Endothelial cell of umbilical vein (primary cell): ENCODE data around the gene HGF. TPM values are rescaled to one million over a fixed set of nuclear protein-coding genes. Genes with fewer than 3 reads are reported as not detected.

Experiments
- BruUV-seq: library from RNA; stranded (reverse); fragments of 400-500 nt; replicated peaks from 2 replicates; lab custom pipeline; 2021; lab: Mats Ljungman, UMichigan
- CTCF ChIA-PET: fragments of 300-600, 350-600 bp; sonication (Branson Sonifier 250); formaldehyde crosslinking; loops from one replicate; lab custom pipeline; 2021; ENCODE audit warnings: antibody characterized with exemption, inconsistent platforms; lab: Charles Lee
- POLR2A ChIA-PET: fragments of 300-600, 350-600 bp; sonication (Branson Sonifier 250); formaldehyde crosslinking; loops from one replicate; lab custom pipeline; 2021; ENCODE audit warnings: antibody characterized with exemption, inconsistent platforms; lab: Charles Lee
- DNase-seq: peaks from one replicate; pipeline ENCODE4 v3.0.0-alpha.2; 2011; ENCODE audit warnings: low read depth, low spot score
- FAIRE-seq: peaks from 2 replicates; lab custom pipeline; 2011; peaks lifted over from hg19 to GRCh38; lab: Jason Lieb, UNC
- H2AFZ ChIP-seq: 2 replicates; pipeline ENCODE4 v1.6.0; 2012; ENCODE audit warnings: low read depth, low read length, control low read depth, inconsistent platforms
- H3K27ac ChIP-seq: 2 replicates; pipeline ENCODE4 v1.5.1; 2011; ENCODE audit warnings: low read depth, mild to moderate bottlenecking, control low read depth, low read length, moderate library complexity; ENCODE audit not compliant: insufficient read depth
- H3K27me3 ChIP-seq, 2 experiments: 2 replicates each; pipeline versions ENCODE4 v1.6.0 to v1.6.1; 2011; ENCODE audit warnings: low read length in 2 of 2, mixed read lengths in 1 of 2; ENCODE audit not compliant: control insufficient read depth in 2 of 2, insufficient read depth in 2 of 2
- H3K36me3 ChIP-seq, 2 experiments: 2 replicates in 1 of 2; 3 replicates in 1 of 2; pipeline ENCODE4 v1.5.1; 2011; ENCODE audit warnings: low read length in 2 of 2, mild to moderate bottlenecking in 1 of 2, moderate library complexity in 1 of 2; ENCODE audit not compliant: control insufficient read depth in 2 of 2, insufficient read depth in 2 of 2; ENCODE audit errors: extremely low read depth in 1 of 2
- H3K4me1 ChIP-seq: 3 replicates; pipeline ENCODE4 v1.5.1; 2011; ENCODE audit warnings: mild to moderate bottlenecking, low read length; ENCODE audit not compliant: control insufficient read depth, insufficient read depth; ENCODE audit errors: extremely low read depth
- H3K4me2 ChIP-seq: 2 replicates; pipeline ENCODE4 v1.6.1; 2011; ENCODE audit warnings: low read length, control low read depth, mixed read lengths; ENCODE audit not compliant: insufficient read depth
- H3K4me3 ChIP-seq, 3 experiments: fragments of 200-600 bp in 1 of 3; sonication (generic), shearing (Covaris generic) in 1 of 3; replicated peaks in 1 of 3; 2 replicates each; pipeline ENCODE4 v1.5.1; 2011 to 2016; ENCODE audit warnings: control low read depth in 3 of 3, low read length in 3 of 3, mild to moderate bottlenecking in 2 of 3, inconsistent platforms in 1 of 3, low read depth in 1 of 3, moderate library complexity in 1 of 3; ENCODE audit not compliant: insufficient read depth in 1 of 3
- H3K79me2 ChIP-seq: 2 replicates; pipeline ENCODE4 v1.6.0; 2012; ENCODE audit warnings: low read length, inconsistent platforms; ENCODE audit not compliant: control insufficient read depth, insufficient read depth
- H3K9ac ChIP-seq: replicated peaks from 2 replicates; pipeline ENCODE3; 2011; ENCODE audit warnings: low read length, control low read depth; ENCODE audit not compliant: insufficient read depth; ENCODE audit errors: extremely low read depth
- H3K9me1 ChIP-seq: replicated peaks from 3 replicates; pipeline ENCODE4 v1.6.0; 2011; ENCODE audit warnings: mild to moderate bottlenecking, low read length; ENCODE audit not compliant: control insufficient read depth, insufficient read depth; ENCODE audit errors: extremely low read depth
- H3K9me3 ChIP-seq: replicated peaks from 2 replicates; pipeline ENCODE4 v1.5.1; 2012; ENCODE audit warnings: low read length, inconsistent platforms; ENCODE audit not compliant: control insufficient read depth, insufficient read depth
- H4K20me1 ChIP-seq: replicated peaks from 2 replicates; pipeline ENCODE3; 2011; ENCODE audit warnings: mild to moderate bottlenecking, low read length; ENCODE audit not compliant: control insufficient read depth, insufficient read depth; ENCODE audit errors: extremely low read depth
- EZH2 ChIP-seq: IDR thresholded peaks from 2 replicates; pipeline ENCODE4 v1.6.1; 2012; ENCODE audit warnings: borderline replicate concordance, low read depth, mild to moderate bottlenecking, moderate library complexity, low read length, inconsistent platforms; ENCODE audit not compliant: severe bottlenecking
- FOS ChIP-seq: IDR thresholded peaks from 2 replicates; pipeline ENCODE4 v1.6.1; 2011; ENCODE audit warnings: mild to moderate bottlenecking, low read length, moderate library complexity, borderline replicate concordance; ENCODE audit not compliant: insufficient read depth
- GATA2 ChIP-seq: IDR thresholded peaks from 2 replicates; pipeline ENCODE4 v1.7.0; 2011; ENCODE audit warnings: low read depth, mild to moderate bottlenecking, moderate library complexity, mixed read lengths, low read length; ENCODE audit not compliant: insufficient read length, insufficient read depth
- JUN ChIP-seq: IDR thresholded peaks from 2 replicates; pipeline ENCODE4 v1.6.1; 2011; ENCODE audit warnings: borderline replicate concordance, low read depth; ENCODE audit not compliant: insufficient read length, insufficient read depth
- MYC ChIP-seq: IDR thresholded peaks from one replicate; pipeline ENCODE4 v1.6.1; 2011; ENCODE audit warnings: mild to moderate bottlenecking, low read depth, low read length
- POLR2A ChIP-seq: IDR thresholded peaks from 2 replicates; pipeline ENCODE4 v1.6.1; 2012; ENCODE audit warnings: low read depth, mild to moderate bottlenecking, control low read depth, low read length
- POLR2AphosphoS5 ChIP-seq: IDR thresholded peaks from 2 replicates; pipeline ENCODE4 v1.6.1; 2012; ENCODE audit warnings: low read depth, mild to moderate bottlenecking, control low read depth, low read length, moderate library complexity; ENCODE audit not compliant: insufficient read depth
- dilution Hi-C: fragments of 300-500 bp; cut with MboI; formaldehyde crosslinking; loops from one replicate; pipeline ENCODE4 v1.15.0; 2019; ENCODE audit warnings: low sequenced_read_pairs; ENCODE audit not compliant: extremely low pct_ligation_motif_present
- intact Hi-C: fragments of 100-400 bp; cut with micrococcal nuclease; formaldehyde crosslinking; loops from one replicate; pipeline ENCODE4 v1.10.0; 2022
- polyA plus RNA-seq, 4 experiments: library from polyadenylated mRNA; depleted of rRNA in 3 of 4; stranded (reverse) in 3 of 4; unstranded in 1 of 4; fragments of >200 nt; gene quantifications; 2 replicates each; pipeline versions ENCODE4 v1.2.1 to v1.2.3, GENCODE V29; 2011 to 2012; ENCODE audit warnings: missing spikeins in 1 of 4
- total RNA-seq: library from RNA; stranded (reverse); gene quantifications from 2 replicates; pipeline ENCODE4 v1.2.3, GENCODE V29; 2021
- TF ChIP-seq, protein P1 (sequence below): IDR thresholded peaks from 2 replicates; pipeline ENCODE4 v1.6.1; 2011; ENCODE audit not compliant: insufficient read depth, insufficient read length
- TF ChIP-seq, protein P2 (sequence below), 2 donors: IDR thresholded peaks; 1 replicate in 1 of 2; 2 replicates in 1 of 2; pipeline ENCODE4 v1.5.1; 2011; ENCODE audit warnings: low read length in 2 of 2, mild to moderate bottlenecking in 2 of 2, moderate library complexity in 2 of 2, control low read depth in 1 of 2, inconsistent platforms in 1 of 2, low read depth in 1 of 2; ENCODE audit not compliant: insufficient read depth in 1 of 2; ENCODE audit errors: extremely low read depth in 1 of 2

Gene HGF
- total and polyA plus RNA-seq, 2 donors (not counting 3 experiments of a cell fraction or from before 2014, with no cell fraction given) = 0.15 to 0.18 TPM

DNA sequence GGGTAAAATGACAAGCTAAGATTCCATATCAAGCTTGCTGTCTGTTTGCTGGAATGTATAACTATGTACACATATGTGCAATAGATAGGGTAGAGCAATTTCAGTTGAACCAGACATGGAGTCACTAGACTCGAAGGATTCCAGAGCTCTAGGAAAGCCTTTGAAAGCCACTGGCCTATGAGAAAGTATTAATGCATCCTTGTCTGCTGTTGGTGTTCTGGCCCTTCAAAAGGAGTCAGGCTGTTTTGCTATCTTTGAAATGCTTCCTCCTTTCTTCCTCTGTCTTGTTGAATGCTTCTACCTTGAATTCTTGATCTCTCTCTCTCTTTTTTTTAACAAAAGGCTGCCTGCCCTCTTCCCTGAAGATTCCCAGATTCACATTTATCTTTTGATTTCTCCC is 20.8 kb upstream of the HGF start:
- Histone ChIP-seq H3K79me2 (no peaks in the 10 kb centered on the region), H3K4me2 (no peak overlapping the region), H3K9me1 (no peaks in the 10 kb centered on the region), H3K36me3 (no peaks in the 10 kb centered on the region), H3K4me1 (no peaks in the 10 kb centered on the region), H4K20me1 (no peaks in the 10 kb centered on the region), H3K9ac (no peak overlapping the region), H3K9me3 (no peaks in the 10 kb centered on the region), H3K27me3 (no peaks in the 10 kb centered on the region), H2AFZ (no peak overlapping the region), H3K4me3 (no peak overlapping the region), H3K27ac (no peak overlapping the region)
- BruUV-seq = no TSS peak
- ChIA-PET POLR2A (no interaction called here), CTCF (interaction anchor here (0.9 to 2.5 kb wide), 4 partner anchors 10 to 20 kb away, joined by 3 to 14 read pairs (median 4); no protein-coding TSS in a partner anchor)
- dilution Hi-C loops = no loop called here
- DNase-seq (no peak), FAIRE-seq (no peak)
- TF ChIP-seq POLR2A = no peak
- TF ChIP-seq, protein P1, sequence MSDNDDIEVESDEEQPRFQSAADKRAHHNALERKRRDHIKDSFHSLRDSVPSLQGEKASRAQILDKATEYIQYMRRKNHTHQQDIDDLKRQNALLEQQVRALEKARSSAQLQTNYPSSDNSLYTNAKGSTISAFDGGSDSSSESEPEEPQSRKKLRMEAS = no peak
- TF ChIP-seq EZH2 = no peak
- no peak for TF ChIP-seq MYC
- no peak for TF ChIP-seq JUN
- no peak for TF ChIP-seq GATA2
- no peak for TF ChIP-seq POLR2AphosphoS5
- TF ChIP-seq, protein P2, sequence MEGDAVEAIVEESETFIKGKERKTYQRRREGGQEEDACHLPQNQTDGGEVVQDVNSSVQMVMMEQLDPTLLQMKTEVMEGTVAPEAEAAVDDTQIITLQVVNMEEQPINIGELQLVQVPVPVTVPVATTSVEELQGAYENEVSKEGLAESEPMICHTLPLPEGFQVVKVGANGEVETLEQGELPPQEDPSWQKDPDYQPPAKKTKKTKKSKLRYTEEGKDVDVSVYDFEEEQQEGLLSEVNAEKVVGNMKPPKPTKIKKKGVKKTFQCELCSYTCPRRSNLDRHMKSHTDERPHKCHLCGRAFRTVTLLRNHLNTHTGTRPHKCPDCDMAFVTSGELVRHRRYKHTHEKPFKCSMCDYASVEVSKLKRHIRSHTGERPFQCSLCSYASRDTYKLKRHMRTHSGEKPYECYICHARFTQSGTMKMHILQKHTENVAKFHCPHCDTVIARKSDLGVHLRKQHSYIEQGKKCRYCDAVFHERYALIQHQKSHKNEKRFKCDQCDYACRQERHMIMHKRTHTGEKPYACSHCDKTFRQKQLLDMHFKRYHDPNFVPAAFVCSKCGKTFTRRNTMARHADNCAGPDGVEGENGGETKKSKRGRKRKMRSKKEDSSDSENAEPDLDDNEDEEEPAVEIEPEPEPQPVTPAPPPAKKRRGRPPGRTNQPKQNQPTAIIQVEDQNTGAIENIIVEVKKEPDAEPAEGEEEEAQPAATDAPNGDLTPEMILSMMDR (IDR thresholded peaks at IDR 0.05; ENCODE audit: extremely low read depth in 1 of 2, insufficient read depth in 1 of 2, low read depth in 1 of 2, low read length in 2 of 2) = no peak
- TF ChIP-seq FOS = no peak
- intact Hi-C loops = no loop called here
